ENCODE results near the gene CIDEA. TPM values are rescaled to one million over a fixed set of nuclear protein-coding genes. Genes with fewer than 3 reads are reported as not detected.

Gene CIDEA
- total and polyA plus RNA-seq, 2 donors, result 0.05 to 0.82 TPM

Other genes with a start within 250 kb of the CIDEA start
- not detected for gene ANKRD62, start 160.5 kb upstream of the CIDEA start, total RNA-seq
- gene ANKRD62, start 160.5 kb upstream of the CIDEA start, polyA plus RNA-seq, result not detected
- gene TUBB6, start 53.9 kb downstream of the CIDEA start, total RNA-seq, result 24.9 TPM
- 46.6 TPM for gene TUBB6, start 53.9 kb downstream of the CIDEA start, polyA plus RNA-seq
- gene AFG3L2, start 122.9 kb downstream of the CIDEA start, total RNA-seq, result 34.3 TPM
- 26.9 TPM for gene AFG3L2, start 122.9 kb downstream of the CIDEA start, polyA plus RNA-seq
- 2.5 TPM for gene PRELID3A, start 153.6 kb downstream of the CIDEA start, total RNA-seq
- gene PRELID3A, start 153.6 kb downstream of the CIDEA start, polyA plus RNA-seq, result 1.3 TPM

Data from thymus (tissue), 2 donors.